SU-DHL-6 (cell line): Measurements from ENCODE around the gene RUBCNL.

Experiments used
- H2AFZ ChIP-seq: fragments of 200-600 bp; sonication (generic); 2 replicates; pipeline ENCODE4 v1.6.1; 2014; ENCODE audit warnings: low read depth, mild to moderate bottlenecking, moderate library complexity, mixed read lengths, antibody characterized with exemption, low read length; ENCODE audit not compliant: severe bottlenecking
- H3F3A ChIP-seq: fragments of 200-600 bp; shearing (Covaris generic); 2 replicates; pipeline ENCODE4 v1.6.0; 2016; ENCODE audit warnings: antibody characterized with exemption, mild to moderate bottlenecking; ENCODE audit not compliant: insufficient read depth
- H3K27ac ChIP-seq: fragments of 200-600 bp; sonication (generic); 2 replicates; pipeline ENCODE4 v1.5.1; 2016; ENCODE audit warnings: low read depth, mild to moderate bottlenecking, low read length, moderate library complexity, mixed read lengths
- H3K27me3 ChIP-seq: fragments of 200-600 bp; sonication (generic), shearing (Covaris generic); 2 replicates; pipeline ENCODE4 v1.6.0; 2014; ENCODE audit warnings: mild to moderate bottlenecking, low read length
- H3K36me3 ChIP-seq: fragments of 200-600 bp; sonication (generic); 2 replicates; pipeline ENCODE4 v1.6.1; 2014; ENCODE audit warnings: mild to moderate bottlenecking, low read length, mixed read lengths
- H3K4me2 ChIP-seq: fragments of 300-600, 200-600 bp; shearing (Covaris generic), sonication (generic); 2 replicates; pipeline ENCODE4 v1.6.0; 2014; ENCODE audit warnings: low read length, low read depth, mild to moderate bottlenecking; ENCODE audit not compliant: poor library complexity, severe bottlenecking
- H3K4me3 ChIP-seq: fragments of 200-600 bp; sonication (generic); 2 replicates; pipeline ENCODE4 v1.5.1; 2014; ENCODE audit warnings: antibody characterized with exemption, low read length, mild to moderate bottlenecking, mixed read lengths; ENCODE audit not compliant: insufficient read depth, poor library complexity, severe bottlenecking
- H3K79me2 ChIP-seq: fragments of 200-600 bp; sonication (generic); 2 replicates; pipeline ENCODE4 v1.6.1; 2014; ENCODE audit warnings: mild to moderate bottlenecking, low read length, moderate library complexity; ENCODE audit not compliant: insufficient read depth
- H3K9ac ChIP-seq: fragments of 200-600 bp; sonication (generic); 2 replicates; pipeline ENCODE4 v1.7.0; 2014; ENCODE audit warnings: mild to moderate bottlenecking, low read length
- H3K9me2 ChIP-seq: fragments of 200-600 bp; sonication (generic); replicated peaks from 2 replicates; pipeline ENCODE4 v1.6.1; 2014; ENCODE audit warnings: low read length; ENCODE audit not compliant: insufficient read depth
- H3K9me3 ChIP-seq: fragments of 200-600 bp; sonication (generic); 2 replicates; pipeline ENCODE4 v1.6.1; 2014; ENCODE audit warnings: low read length, mixed read lengths; ENCODE audit not compliant: insufficient read depth
- H4K20me1 ChIP-seq: fragments of 200-600 bp; sonication (generic); 2 replicates; pipeline ENCODE4 v1.6.1; 2014; ENCODE audit warnings: low read depth, mild to moderate bottlenecking, antibody characterized with exemption, low read length, moderate library complexity, mixed read lengths
- EZH2phosphoT487 ChIP-seq: fragments of 200-600 bp; sonication (generic), shearing (Covaris generic); conservative IDR thresholded peaks from 2 replicates; pipeline ENCODE4 v1.6.1; 2018; ENCODE audit warnings: mild to moderate bottlenecking, antibody characterized with exemption, low read length, moderate library complexity, mixed read lengths
- TF ChIP-seq, protein P1 (sequence below): fragments of 200-600 bp; sonication (generic); IDR thresholded peaks from one replicate; pipeline ENCODE4 v1.5.1; 2017; ENCODE audit warnings: antibody characterized with exemption, mild to moderate bottlenecking, low read length, moderate library complexity; ENCODE audit not compliant: insufficient read depth, poor library complexity, severe bottlenecking

Gene RUBCNL

DNA sequence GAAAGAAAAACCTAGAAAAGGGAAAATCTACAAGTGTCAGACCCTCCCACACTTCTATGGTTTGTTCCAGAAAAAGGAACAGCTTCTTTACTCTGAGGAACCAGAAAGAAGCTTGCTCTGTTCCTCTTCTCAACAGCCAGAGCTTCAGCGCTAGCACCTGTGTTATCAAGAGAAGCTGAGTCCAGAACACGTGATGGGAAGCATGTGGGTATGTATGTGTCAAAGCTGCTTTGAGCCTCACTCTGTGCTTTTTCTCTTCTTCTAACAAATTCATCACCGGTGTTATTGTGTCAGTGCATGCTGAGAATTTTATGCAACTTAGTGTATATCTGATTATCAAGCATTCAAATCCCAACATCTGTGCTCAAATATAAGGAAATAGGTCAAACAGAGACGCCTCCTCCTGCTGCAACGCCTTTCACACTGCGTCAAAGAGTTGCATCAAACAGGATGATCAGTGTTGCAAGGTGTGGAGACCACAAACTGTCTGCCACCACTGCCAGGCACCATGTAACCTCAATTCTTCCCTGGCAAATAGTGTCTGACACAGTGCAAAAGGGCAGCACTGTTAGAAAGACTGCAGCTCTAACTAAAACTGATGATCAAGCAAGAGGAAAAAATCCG, 91.4 kb downstream of the RUBCNL start:
- no peak overlapping the region for H3K27ac ChIP-seq
- H3K4me2 ChIP-seq = no peak overlapping the region
- peak overlapping the region; percentile 21 for H2AFZ ChIP-seq
- no peaks in the 10 kb centered on the region for H3K9me3 ChIP-seq
- no peak overlapping the region for H3K9ac ChIP-seq
- no peaks in the 10 kb centered on the region for H3F3A ChIP-seq
- no peaks in the 10 kb centered on the region for H4K20me1 ChIP-seq
- no peaks in the 10 kb centered on the region for H3K27me3 ChIP-seq
- no peak for TF ChIP-seq EZH2phosphoT487
- TF ChIP-seq, protein P1, sequence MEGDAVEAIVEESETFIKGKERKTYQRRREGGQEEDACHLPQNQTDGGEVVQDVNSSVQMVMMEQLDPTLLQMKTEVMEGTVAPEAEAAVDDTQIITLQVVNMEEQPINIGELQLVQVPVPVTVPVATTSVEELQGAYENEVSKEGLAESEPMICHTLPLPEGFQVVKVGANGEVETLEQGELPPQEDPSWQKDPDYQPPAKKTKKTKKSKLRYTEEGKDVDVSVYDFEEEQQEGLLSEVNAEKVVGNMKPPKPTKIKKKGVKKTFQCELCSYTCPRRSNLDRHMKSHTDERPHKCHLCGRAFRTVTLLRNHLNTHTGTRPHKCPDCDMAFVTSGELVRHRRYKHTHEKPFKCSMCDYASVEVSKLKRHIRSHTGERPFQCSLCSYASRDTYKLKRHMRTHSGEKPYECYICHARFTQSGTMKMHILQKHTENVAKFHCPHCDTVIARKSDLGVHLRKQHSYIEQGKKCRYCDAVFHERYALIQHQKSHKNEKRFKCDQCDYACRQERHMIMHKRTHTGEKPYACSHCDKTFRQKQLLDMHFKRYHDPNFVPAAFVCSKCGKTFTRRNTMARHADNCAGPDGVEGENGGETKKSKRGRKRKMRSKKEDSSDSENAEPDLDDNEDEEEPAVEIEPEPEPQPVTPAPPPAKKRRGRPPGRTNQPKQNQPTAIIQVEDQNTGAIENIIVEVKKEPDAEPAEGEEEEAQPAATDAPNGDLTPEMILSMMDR = no peak
- H3K79me2 ChIP-seq = no peaks in the 10 kb centered on the region
- no peaks in the 10 kb centered on the region for H3K36me3 ChIP-seq
- no peaks in the 10 kb centered on the region for H3K9me2 ChIP-seq
- H3K4me3 ChIP-seq = no peak overlapping the region

DNA sequence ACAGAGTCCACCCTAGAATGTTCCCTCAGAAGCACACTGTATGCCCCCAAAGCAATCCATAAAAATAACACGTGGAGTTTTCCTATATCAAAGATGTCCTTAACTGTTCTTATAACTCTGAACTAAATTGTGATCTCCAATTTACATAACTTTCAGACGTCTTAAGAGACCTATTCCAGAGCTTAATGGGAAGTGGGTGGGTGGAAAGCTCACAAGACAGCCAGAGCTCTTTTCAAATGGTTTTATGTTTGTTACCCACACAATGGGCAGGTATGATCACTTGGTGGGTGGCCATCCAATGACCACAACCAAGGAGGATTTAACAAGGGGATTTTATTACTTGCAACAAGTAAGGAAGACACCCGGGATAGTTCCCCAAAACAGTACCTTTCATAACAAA, 93.6 kb downstream of the RUBCNL start:
- Histone ChIP-seq H3K9me3 (no peaks in the 10 kb centered on the region), H3K36me3 (no peaks in the 10 kb centered on the region), H2AFZ (no peak overlapping the region), H3K9me2 (no peaks in the 10 kb centered on the region), H3K9ac (no peak overlapping the region), H3K79me2 (no peaks in the 10 kb centered on the region), H4K20me1 (no peaks in the 10 kb centered on the region), H3K27ac (no peak overlapping the region), H3F3A (no peaks in the 10 kb centered on the region), H3K4me2 (no peak overlapping the region), H3K4me3 (no peak overlapping the region), H3K27me3 (no peaks in the 10 kb centered on the region)
- no peak for TF ChIP-seq EZH2phosphoT487
- TF ChIP-seq, protein P1 = no peak
